Ammon's horn (tissue), 1 donor: Measurements from ENCODE around the gene SLIT1.
A peak's percentile ranks its signal among the peaks of the same experiment; 100 is the strongest.
"Not testable (repeated sequence)": the region's sequence is repeated elsewhere in the genome, so short reads cannot be mapped to it uniquely, and the experiment has no call there.

Experiments used
- DNase-seq: peaks from one replicate; pipeline ENCODE4 v3.0.0-alpha.2; 2016; ENCODE audit warnings: low spot score

The SLIT1 gene

GRCh38 chr10:97109547-97109946 is 76.2 kb downstream of the SLIT1 start:
- DNase-seq, result peak; percentile 69

DNA sequence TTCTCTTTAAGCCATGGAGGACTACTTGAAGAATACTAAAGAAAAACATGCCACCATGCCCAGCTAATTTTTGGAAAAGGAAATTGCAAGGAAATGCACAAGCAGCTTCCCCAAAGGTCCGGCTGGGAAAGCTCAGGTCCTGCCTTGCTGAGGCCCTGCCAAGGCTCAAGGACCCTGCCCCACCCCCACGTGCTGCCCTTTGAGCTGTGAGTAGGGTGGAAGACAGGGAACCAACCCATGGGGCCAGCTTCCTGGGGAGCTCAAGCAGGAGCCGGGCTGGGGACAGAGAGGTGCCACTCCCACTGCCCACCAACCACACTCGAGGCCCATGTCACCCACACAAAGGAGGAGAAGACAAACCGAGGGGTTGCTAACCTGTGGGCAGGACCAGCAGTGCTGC is 78.2 kb downstream of the SLIT1 start:
- DNase-seq, result no peak

GRCh38 chr10:97106207-97106606 is 79.6 kb downstream of the SLIT1 start:
- no peak for DNase-seq

GRCh38 chr10:97105303-97105702 is 80.5 kb downstream of the SLIT1 start:
- no peak for DNase-seq

- DNase-seq, result no peak
Observed at GRCh38 chr10:97103316-97104080, 82.3 kb downstream of the SLIT1 start.

DNA sequence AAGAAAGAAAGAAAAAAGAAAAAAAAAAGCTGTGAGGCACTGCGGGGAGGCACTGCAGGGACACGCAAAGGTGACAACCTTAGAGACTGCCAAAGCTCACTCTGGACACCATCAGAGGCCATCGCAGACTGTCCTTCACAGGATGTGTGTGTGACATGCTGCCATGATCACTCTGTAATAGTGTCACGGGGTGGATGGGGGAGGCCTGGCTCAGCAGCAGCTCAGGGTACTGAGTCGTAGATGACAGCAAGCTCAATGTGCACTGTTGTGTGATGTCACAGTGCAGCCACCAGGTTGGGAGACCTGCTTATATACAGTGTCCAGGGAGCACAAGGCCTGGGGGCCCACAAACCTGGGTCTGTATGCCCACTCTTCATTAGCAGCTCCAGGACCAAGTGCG is 83.3 kb downstream of the SLIT1 start:
- no peak for DNase-seq

DNA sequence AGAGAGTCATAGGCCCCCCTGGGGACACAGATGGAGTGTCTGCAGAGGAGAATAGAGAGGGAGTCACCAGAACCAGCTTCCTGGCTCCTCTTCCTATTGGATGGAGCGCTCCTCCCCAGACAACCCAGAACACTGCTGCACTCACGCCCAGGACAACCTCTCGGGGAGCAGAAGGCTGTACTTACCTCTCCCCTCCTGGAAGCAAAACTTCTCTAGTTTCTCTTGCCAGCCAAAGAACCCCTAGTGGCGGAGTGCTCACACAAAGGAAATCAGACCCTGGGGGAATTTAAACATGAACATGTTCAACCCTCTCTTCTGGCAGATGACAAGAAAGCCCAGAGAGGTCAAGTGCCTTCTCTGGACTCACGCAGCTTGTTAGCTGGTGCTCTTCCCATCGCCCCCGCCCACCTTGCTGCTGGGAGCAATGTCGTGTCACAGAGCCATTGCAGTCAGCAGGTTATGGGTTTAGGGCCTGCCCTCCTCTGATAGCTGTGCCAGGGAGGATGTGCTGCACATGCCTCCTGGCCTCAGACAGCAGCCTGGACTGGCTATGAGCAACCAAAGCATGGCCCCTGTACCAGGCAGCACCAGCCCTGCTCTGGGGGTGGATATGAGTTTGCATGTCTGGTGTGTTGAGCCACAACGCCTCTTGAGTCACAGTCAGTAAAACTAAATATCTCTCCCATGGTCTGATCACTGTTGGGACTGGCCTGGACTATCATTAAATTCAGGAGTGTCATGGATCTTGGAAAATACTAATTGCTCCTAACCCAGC is 84.4 kb downstream of the SLIT1 start:
- no peak for DNase-seq

DNA sequence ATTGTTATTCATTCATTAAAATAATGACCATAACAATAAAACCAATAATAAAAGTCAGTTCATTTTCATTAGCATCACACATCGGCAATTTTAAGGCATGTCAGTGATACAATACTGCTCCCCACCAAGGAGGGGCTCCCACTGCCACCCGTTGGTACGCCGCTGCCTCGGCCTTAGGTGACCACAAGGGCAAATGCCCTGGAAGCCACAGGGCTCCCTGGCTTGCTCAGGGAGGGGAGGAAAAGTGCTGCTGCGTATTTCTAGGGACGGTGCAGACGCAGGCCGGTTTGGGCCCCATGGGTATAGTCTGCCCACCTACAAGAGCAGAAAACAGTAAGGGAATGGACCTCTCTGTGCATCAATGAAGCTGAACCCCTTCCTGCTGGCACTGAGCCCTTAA is 85.1 kb downstream of the SLIT1 start:
- no peak for DNase-seq

DNA sequence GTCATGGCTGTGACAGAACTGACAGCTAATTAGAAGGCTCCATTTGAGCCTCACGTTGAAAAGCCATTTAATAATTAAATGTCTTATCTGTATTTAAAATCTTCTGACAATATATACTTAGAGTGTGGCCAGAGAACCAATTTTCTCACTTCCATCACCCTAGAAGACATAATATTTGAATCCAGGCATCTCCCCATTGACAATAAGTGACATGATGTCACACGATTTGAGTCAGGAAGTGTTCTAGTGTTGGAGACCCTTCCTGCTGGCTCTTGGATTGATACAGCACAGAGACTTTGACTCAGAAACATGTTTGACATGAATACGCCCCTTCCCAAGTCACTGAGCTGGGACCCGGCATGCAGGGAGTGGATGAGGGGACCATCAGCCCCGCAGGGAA is 85.9 kb downstream of the SLIT1 start:
- no peak for DNase-seq

DNA sequence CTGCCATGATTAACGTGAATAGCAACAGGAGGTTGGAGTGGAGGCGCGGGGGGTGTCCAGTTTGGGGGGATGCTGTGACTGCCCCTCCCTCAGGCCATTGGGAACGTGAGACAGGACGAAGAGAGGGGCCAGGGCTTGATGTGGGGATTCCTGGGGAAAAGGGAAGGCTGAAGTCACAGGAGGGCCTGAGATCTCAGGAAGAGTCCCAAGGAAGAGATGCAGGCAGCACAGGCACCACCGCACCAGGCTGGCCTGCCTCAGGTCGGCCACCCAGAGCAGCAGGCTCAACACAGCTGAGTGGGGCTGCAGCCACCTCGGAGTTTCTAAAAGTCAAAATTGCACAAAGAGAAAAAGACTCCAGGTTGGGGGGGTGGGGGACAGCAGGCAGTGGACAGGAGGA is 86.7 kb downstream of the SLIT1 start:
- DNase-seq, result no peak

DNA sequence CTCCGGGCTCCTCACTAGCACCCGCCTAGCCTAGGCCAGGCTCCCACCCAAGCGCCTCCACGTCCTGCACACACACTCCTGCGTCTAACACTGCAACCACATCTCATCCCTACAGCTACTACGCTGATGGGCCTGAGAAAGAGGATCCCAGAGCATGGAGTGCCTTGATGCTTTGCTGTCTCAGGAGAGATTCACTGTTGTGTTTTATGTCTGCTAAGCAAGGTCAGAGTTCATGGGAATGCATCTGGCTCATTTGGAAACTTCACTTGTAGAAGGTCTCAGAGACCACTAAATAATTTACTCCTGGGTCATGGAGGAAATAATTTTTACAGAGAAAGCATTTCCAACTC is 88.7 kb downstream of the SLIT1 start:
- DNase-seq, result no peak

DNA sequence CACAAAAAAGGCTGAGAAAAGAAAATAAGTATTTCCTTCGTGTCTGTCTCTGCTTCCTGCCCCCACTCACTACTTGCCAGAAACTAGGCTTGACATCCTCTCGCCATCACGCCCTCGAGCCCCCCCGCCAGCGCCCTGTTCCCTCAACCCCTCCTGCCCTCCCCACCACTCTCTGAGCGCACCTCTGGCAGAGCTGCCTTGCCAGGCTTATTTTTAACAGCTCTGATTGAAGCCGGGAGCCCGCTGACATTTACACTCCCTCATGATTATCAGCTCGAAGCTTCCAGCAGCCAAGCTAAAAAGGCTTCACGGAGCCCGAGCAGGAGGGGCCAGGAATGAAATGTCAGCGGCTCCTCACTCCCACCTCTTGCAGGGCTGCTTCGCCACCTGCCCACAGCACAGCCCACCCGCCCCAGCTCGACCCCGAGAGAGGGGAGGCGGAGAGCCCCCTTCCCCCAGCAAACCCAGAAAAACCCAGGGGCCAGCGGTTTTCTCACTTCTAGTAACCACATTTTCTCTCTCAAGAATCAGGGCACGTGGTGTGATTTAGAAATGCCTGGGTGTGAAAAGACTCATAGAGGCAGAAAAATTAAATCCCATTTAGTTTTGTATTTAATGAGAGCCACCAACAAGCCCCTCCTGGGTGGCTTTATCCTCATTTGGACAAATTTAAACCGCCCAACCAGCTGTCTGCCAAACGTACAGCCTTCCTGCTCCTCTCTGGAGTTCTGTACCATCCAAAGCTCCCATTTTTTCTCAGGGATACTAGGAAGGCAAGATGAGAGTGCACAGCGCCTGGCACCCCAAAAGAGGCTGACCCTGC is 89.3 kb downstream of the SLIT1 start:
- DNase-seq, result no peak

GRCh38 chr10:97095701-97096260 is 90.0 kb downstream of the SLIT1 start:
- DNase-seq, result no peak

DNA sequence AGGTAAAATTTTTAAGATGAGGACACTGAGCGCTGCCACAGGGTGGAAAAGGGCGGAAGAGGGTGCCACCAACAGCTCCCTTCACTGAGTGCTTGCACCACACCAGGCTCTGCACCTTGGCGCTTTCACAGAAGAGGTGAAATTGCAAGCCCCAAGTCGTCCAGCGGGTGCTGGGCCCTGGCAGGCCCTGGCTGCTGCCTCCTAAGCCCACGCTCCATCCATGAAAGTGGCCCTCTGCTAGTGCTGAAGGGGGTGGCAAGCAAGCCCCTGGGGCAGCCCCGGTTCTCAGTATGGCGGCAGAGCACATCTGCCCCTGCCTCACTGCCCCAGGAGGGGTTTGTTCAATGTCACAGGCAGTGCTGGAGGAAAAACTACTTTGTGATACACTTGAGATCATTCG is 95.1 kb downstream of the SLIT1 start:
- no peak for DNase-seq

DNA sequence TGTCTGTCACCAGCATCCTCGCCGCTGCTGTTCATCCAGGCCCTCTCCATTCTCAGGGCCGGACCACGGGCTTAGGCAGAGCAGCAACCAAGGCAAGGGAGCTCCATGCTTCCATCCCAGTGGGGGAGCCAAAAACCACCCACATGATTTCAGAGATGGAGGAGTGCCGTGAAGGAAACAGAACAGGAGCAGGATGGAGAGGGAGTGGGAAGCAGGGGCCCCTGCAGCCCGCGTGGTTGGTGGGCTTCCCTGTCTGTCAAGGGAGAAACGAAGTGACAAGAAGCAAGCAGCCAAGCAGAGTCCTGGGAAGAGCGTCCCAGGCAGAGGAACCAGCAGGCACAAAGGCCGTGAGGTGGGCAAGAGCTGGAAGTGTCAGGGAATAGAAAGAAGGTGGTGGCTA is 95.7 kb downstream of the SLIT1 start:
- DNase-seq, result peak; percentile 30

- DNase-seq, result no peak
Observed at GRCh38 chr10:97089209-97089870, 96.4 kb downstream of the SLIT1 start.

GRCh38 chr10:97087296-97087695 is 98.5 kb downstream of the SLIT1 start:
- DNase-seq, result no peak

- DNase-seq, result no peak
Observed at GRCh38 chr10:97086530-97086929, 99.2 kb downstream of the SLIT1 start.

GRCh38 chr10:97083228-97083829 is 102.4 kb downstream of the SLIT1 start:
- no peak for DNase-seq

DNA sequence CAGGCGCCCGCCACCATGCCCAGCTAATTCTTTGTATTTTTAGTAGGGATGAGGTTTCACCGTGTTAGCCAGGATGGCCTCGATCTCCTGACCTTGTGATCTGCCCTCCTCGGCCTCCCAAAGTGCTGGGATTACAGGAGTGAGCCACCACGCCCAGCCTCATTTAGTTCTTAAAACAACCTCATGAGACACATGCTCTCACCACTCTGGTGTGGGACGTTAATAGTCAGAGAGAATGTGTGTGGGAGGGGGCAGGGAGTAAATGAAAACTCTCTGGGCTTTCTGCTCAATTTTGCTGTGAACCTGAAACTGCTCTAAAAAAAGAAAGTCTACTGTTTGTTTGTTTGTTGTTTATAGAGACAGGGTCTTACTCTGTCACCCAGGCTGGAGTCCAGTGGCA is 103.2 kb downstream of the SLIT1 start:
- not testable (repeated sequence) for DNase-seq

DNA sequence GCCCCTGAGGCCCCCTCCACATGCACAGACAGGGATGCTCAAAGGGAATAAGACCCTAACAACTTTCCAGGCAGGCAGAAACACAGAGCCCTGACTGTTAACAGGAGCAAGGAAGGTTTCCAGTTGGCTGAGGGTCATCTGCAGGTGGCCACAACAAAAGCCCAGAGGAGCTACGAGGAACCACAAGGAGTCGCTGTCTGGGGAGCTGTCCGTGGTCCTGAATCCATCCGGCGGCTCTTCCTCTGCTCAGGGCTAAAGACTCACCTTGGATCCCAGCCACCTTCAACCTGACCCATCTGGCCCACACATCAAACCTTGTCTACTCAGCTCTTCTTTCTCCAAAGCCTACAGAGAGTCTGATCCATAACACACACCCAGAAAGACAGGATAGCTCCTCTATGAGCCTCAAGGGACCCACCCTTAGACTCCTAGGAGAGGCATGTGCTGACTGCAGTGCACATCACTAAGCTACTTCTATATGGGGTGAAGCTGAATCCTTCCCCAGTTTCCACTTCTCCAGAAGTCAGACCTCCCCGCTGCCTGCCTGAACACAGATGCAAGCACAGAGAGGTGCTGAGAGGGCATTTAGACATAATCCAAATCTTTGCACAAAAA is 104.0 kb downstream of the SLIT1 start:
- DNase-seq, result no peak
